ENCODE results near the gene NDUFA7. TPM values are rescaled to one million over a fixed set of nuclear protein-coding genes. Genes with fewer than 3 reads are reported as not detected.
A peak's percentile ranks its signal among the peaks of the same experiment; 100 is the strongest.
"Not testable (repeated sequence)": the region's sequence is repeated elsewhere in the genome, so short reads cannot be mapped to it uniquely, and the experiment has no call there.

Gene NDUFA7
- total RNA-seq, 1 experiment from 2014 or later: 50.2 TPM

- no peaks in the 10 kb centered on the region for H3K9me3 Mint-ChIP-seq (ENCODE audit: unreplicated experiment)
- Histone ChIP-seq H3K9me3 (no peaks in the 10 kb centered on the region), H3K27me3 (replicated peaks; ENCODE audit: control insufficient read depth, insufficient read depth, low read length) (no peaks in the 10 kb centered on the region), H3K36me3 (ENCODE audit: control insufficient read depth, insufficient read depth, low read length) (no peaks in the 10 kb centered on the region), H3K4me3 (ENCODE audit: low read depth, low read length) (peak within 1 kb of the TSS; percentile 56), H3K4me1 (peaks cover 10% of the 10 kb centered on the region)
- intact Hi-C loops (cut with micrococcal nuclease; ENCODE audit: unreplicated experiment): no loop called here
- CTCF ChIA-PET: interaction anchor here (1.0 kb wide), 1 partner anchor 10 kb away, joined by 4 read pairs; no protein-coding TSS in a partner anchor
- no peaks in the 10 kb centered on the region for H3K27me3 Mint-ChIP-seq (ENCODE audit: insufficient read depth, unreplicated experiment)
- POLR2A ChIA-PET: no interaction called here
- TF ChIP-seq CTCF (IDR thresholded peaks at IDR 0.05; ENCODE audit: insufficient read depth in 1 of 2, low read depth in 1 of 2, low read length in 1 of 2, severe bottlenecking in 1 of 2, unreplicated experiment in 1 of 2): no peak
- no TSS peak for BruUV-seq (replicated peaks)
- H3K4me1 Mint-ChIP-seq (ENCODE audit: low read depth, unreplicated experiment): no peaks in the 10 kb centered on the region
- H3K4me3 Mint-ChIP-seq (ENCODE audit: unreplicated experiment): peak within 1 kb of the TSS; percentile 74
- DNase-seq: peak; percentile 98 to 99
- no peaks in the 10 kb centered on the region for H3K36me3 Mint-ChIP-seq (ENCODE audit: insufficient read depth, unreplicated experiment)
- no peak within 1 kb of the TSS for H3K27ac Mint-ChIP-seq (ENCODE audit: unreplicated experiment)
Measured at GRCh38 chr19:8342684-8343482, 21.7 kb upstream of the NDUFA7 start, which contains the start of gene KANK3. KANK3 (minus strand) TSS chr19:8343262; CDS start chr19:8337828, 5,434 bp downstream.

GRCh38 chr19:8342316-8342683 lies 21.1 kb upstream of the NDUFA7 start:
- H3K36me3 Mint-ChIP-seq (ENCODE audit: insufficient read depth, unreplicated experiment): no peaks in the 10 kb centered on the region
- intact Hi-C loops (cut with micrococcal nuclease; ENCODE audit: unreplicated experiment): no loop called here
- no peak overlapping the region for H3K4me3 Mint-ChIP-seq (ENCODE audit: unreplicated experiment)

GRCh38 chr19:8341504-8341903 lies 20.3 kb upstream of the NDUFA7 start:
- H3K4me3 ChIP-seq (ENCODE audit: low read depth, low read length); H3K36me3 ChIP-seq (ENCODE audit: control insufficient read depth, insufficient read depth, low read length); H3K9me3 ChIP-seq; H3K27ac Mint-ChIP-seq (ENCODE audit: unreplicated experiment); H3K4me3 Mint-ChIP-seq (ENCODE audit: unreplicated experiment); DNase-seq; H3K27me3 Mint-ChIP-seq (ENCODE audit: insufficient read depth, unreplicated experiment); H3K27me3 ChIP-seq (replicated peaks; ENCODE audit: control insufficient read depth, insufficient read depth, low read length); H3K4me1 ChIP-seq; intact Hi-C loops (cut with micrococcal nuclease; ENCODE audit: unreplicated experiment); BruUV-seq (replicated peaks); H3K4me1 Mint-ChIP-seq (ENCODE audit: low read depth, unreplicated experiment); H3K36me3 Mint-ChIP-seq (ENCODE audit: insufficient read depth, unreplicated experiment); H3K9me3 Mint-ChIP-seq (ENCODE audit: unreplicated experiment): not testable (repeated sequence)
- ChIA-PET CTCF (interaction anchor here (0.7 kb wide), 1 partner anchor 164 kb away, joined by 4 read pairs; no protein-coding TSS in a partner anchor), POLR2A (interaction anchor here (0.8 kb wide), 1 partner anchor 49 kb away, joined by 8 read pairs; the partner anchor contains the start of gene RAB11B)

More at GRCh38 chr19:8342316-8342683, 21.1 kb upstream of the NDUFA7 start:
- Histone ChIP-seq H3K9me3 (no peaks in the 10 kb centered on the region), H3K4me1 (peaks cover 10% of the 10 kb centered on the region), H3K4me3 (ENCODE audit: low read depth, low read length) (no peak overlapping the region), H3K36me3 (ENCODE audit: control insufficient read depth, insufficient read depth, low read length) (no peaks in the 10 kb centered on the region), H3K27me3 (replicated peaks; ENCODE audit: control insufficient read depth, insufficient read depth, low read length) (no peaks in the 10 kb centered on the region)
- no TSS peak for BruUV-seq (replicated peaks)
- no peaks in the 10 kb centered on the region for H3K4me1 Mint-ChIP-seq (ENCODE audit: low read depth, unreplicated experiment)
- no peaks in the 10 kb centered on the region for H3K9me3 Mint-ChIP-seq (ENCODE audit: unreplicated experiment)
- CTCF ChIA-PET: interaction anchor here (0.6 kb wide), 1 partner anchor 123 kb away, joined by 3 read pairs; no protein-coding TSS in a partner anchor
- no peak overlapping the region for H3K27ac Mint-ChIP-seq (ENCODE audit: unreplicated experiment)
- TF ChIP-seq CTCF (IDR thresholded peaks at IDR 0.05; ENCODE audit: insufficient read depth in 1 of 2, low read depth in 1 of 2, low read length in 1 of 2, severe bottlenecking in 1 of 2, unreplicated experiment in 1 of 2): no peak
- POLR2A ChIA-PET: no interaction called here
- H3K27me3 Mint-ChIP-seq (ENCODE audit: insufficient read depth, unreplicated experiment): no peaks in the 10 kb centered on the region
- DNase-seq: no peak

Data from Caco-2 (cell line).